Glomerular visceral epithelial cell (primary cell): ENCODE results near the gene ACOD1.
A peak's percentile ranks its signal among the peaks of the same experiment; 100 is the strongest.
"Not testable (repeated sequence)": the region's sequence is repeated elsewhere in the genome, so short reads cannot be mapped to it uniquely, and the experiment has no call there.

Experiments
- DNase-seq: peaks from one replicate; pipeline ENCODE4 v3.0.0-alpha.2; 2016; ENCODE audit errors: extremely low spot score

ACOD1 gene

DNA sequence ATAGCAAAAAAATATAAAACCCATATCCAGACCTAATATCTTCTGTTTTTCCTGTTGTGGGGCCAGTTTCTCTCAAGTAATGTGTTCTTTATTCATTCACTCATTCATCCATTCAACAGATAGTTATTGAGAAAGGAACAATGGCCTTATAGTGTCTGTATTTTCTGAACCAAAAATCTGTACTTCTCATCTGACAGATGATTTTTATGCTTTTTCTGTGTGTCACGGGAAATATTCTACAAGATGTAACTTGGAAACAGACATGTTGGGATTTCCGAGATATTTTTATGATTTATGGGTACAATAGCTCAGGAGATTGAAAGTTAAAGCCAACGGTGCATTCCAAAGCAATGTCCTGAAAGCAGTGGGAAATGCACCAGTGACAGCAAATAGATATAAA lies 5.7 kb downstream of the ACOD1 start:
- DNase-seq, result no peak

DNA sequence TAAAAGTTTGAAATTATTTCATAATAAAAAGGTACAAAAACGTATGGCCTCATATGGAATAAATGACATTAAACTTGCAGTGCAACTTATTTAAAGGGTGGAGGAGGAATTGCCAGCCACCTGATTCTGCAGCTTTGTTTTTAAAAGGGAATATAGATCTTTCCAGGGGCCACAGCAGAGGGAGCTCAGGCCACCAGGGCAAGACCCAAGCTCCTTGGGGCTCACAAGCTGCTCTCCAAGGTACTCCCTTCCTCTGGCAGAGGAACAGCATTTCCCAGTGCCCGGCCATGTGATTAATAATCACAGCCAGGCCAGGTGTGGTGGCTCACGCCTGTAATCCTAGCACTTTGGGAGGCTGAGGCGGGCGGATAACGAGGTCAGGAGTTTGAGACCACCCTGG lies 6.2 kb downstream of the ACOD1 start:
- DNase-seq, result no peak

DNA sequence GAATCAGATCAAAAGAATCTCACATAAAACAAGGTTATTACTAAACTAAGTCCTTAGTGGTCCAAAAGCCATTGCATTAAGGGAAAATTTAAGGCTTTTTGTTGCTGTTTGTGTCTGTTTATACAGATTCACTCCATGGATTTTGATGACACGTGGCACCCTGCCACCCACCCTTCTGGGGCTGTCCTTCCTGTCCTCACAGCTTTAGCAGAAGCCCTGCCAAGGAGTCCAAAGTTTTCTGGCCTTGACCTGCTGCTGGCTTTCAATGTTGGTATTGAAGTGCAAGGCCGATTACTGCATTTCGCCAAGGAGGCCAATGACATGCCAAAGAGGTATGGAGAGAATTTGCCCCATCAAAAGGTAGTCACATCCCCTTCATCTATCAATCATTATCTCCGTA lies 6.9 kb downstream of the ACOD1 start:
- no peak for DNase-seq

DNA sequence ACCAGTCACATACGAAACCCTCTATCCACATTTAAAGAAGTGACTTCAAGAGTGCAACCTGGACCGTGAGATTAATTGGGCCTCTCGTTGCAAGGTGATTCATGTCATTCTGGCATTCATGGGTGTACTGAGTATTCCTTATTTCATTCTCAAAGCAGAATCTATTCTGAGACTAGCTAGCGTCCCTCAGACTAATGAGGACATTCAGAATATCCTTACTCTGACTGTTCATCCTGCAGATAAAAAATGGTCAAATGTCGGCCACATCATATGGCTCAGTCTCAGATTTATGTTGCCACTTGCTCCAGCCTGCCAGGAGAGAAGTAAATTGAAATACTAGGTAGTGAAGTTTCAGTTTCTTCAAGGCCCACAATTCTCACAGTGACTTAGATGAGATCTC lies 7.3 kb downstream of the ACOD1 start:
- no peak for DNase-seq

DNA sequence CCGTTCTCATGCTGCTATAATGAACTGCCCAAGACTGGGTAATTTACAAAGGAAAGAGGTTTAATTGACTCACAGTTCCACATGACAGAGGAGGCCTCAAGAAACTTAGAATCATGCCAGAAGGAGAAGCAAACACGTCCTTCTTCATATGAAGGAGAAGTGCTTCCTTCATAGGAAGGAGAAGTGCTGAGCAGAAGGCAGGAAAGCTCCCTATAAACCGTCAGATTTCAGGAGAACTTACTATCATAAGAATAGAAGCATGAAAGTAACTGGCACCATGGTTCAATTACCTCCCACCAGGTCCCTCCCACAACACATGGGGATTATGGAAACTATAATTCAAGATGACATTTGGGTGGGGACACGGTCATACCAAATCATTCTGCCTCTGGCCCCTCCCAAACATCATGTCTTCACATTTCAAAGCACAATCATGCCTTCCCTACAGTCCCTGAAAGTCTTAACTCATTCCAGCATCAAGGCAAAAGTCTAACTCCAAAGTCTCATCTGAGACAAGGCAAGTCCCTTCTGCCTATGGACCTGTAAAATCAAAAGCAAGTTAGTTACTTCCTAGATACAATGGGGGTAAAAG lies 10.6 kb downstream of the ACOD1 start:
- no peak for DNase-seq

DNA sequence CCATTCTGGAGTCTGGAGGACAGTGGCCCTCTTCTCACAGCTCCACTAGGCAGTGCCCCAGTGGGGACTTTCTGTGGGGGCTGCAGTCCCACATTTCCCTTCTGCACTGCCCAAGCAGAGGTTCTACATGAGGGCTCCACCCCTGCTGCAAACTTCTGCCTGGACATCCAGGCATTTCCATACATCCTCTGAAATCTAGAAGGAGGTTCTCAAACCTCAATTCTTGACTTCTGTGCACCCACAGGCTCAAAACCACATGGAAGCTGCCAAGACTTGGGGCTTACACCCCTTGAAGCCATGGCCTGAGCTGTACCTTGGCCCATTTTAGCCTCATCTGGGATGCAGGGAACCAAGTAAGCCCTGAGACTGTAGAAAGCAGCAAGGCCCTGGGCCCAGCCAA lies 11.4 kb downstream of the ACOD1 start:
- DNase-seq, result not testable (repeated sequence)

DNA sequence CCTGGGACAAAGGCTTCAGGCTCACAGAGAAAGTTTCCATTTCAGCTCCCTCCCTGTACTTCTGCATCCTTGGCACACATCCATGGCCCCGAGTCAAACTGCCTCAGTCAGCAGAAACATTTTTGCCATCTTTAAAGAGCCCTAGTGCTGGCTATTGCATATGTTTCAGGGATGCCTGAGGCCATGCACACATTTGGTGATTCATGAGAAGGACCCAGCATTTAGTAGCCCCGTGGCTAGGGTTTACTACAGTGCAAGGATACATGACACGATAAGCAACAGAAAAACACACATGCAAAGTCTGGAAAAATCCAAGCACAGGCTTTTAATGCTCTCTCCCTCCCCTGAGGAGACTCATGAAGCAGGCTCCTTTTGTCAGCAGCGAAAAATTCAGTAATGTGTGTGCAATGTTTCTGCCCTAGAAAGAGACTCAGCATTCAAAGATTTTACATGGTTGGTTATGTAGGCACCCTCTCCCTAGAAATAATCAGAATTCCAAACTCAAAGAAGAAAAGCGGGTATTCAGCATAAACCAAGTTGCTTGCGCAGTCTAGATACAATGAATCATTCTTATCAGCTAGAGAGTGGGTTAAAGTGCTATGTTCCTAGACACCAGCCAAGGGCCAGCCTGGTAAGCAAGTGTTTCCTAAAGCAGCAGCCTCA lies 17.6 kb downstream of the ACOD1 start:
- no peak for DNase-seq

DNA sequence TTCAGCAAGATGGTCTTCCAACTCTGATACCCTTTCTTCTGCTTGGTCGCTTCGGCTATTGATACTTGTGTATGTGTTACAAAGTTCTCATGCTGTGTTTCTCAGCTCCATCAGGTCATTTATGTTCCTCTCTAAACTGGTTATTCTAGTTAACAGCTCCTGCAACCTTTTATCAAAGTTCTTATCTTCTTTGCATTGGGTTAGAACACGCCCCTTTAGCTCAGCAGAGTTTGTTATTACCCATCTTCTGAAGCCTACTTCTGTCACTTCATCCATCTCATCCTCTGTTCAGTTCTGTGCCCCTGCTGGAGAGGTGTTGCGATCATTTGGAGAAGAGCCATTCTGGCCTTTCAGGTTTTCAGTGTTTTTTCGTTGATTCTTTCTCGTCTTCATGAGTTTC lies 18.7 kb downstream of the ACOD1 start:
- DNase-seq, result no peak

DNA sequence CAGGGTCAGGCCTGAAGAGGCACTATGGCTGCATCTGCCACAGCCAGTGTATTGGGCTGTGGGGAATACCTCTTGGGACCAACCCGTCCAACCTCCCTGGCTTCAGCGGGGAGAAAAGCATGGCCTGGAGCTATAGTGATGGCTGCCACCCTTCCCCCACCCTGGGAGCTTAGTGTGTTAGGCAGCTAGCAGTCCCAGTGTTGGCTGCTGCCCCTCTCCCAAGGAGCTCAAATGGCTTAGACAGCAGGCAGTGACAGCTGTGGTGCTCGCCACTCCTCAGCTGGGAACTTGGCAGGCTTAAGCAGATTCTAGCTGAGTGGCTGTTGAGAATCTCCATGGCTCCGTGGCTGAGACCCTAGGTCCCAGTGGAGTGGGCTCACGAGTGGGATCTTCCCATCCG lies 19.7 kb downstream of the ACOD1 start:
- DNase-seq, result no peak

DNA sequence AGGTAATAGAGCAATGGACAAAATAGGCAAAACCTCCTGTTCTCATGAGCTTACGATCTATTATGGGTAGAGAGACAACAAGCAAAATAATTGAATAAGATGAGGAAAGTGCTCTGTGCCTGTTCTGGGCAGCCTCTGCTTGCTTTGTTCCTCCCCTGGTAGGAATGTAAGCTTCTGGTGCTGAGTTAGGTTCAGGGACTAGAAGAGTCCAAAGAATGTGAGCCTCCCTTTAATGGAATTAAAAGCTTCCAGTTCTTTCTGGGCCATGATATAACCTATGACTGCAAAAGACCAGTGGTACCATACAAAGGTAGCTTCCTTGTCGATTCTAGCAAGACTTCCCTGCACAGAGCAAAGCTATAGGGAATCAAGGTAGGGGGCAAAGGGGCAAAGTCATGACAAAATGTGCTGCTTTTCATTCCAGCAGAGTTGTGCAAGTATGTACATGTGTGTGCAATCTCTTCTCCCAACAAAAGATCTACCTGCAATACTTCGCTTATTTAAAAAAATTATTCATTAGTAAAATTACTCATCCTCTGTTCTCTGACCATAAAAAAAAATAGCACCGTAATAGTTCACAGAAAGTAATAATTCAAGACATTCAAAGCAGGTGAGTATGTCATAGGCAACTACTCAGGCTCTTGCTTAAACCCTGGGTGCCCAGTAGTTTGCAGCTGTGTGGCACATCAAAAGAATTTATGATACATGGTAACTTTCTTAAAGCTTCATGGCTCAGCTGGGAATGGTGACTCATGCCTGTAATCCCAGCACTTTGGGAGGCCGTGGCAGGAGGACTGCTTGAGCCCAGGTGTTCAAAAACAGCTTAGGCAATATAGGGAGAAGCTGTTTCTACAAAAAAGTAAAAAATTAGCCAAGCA lies 21.4 kb downstream of the ACOD1 start:
- no peak for DNase-seq

DNA sequence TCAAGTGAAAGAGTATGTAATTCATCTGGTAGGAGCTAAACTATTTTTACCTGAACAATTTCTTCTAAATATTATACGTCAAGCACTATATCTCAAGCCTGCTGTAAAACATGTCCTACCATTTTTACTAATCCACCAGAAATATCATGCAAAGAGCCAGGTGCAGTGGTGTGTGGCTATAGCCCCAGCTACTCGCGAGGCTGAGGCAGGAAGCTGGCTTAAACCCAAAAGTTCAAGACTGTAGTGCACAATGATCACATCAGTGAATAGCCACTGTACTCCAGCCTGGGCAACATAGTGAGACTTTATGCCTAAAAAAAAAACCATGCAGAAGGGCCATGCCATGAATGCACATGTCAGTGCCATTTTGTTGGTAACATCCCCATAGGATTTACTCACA lies 22.9 kb downstream of the ACOD1 start:
- no peak for DNase-seq

DNA sequence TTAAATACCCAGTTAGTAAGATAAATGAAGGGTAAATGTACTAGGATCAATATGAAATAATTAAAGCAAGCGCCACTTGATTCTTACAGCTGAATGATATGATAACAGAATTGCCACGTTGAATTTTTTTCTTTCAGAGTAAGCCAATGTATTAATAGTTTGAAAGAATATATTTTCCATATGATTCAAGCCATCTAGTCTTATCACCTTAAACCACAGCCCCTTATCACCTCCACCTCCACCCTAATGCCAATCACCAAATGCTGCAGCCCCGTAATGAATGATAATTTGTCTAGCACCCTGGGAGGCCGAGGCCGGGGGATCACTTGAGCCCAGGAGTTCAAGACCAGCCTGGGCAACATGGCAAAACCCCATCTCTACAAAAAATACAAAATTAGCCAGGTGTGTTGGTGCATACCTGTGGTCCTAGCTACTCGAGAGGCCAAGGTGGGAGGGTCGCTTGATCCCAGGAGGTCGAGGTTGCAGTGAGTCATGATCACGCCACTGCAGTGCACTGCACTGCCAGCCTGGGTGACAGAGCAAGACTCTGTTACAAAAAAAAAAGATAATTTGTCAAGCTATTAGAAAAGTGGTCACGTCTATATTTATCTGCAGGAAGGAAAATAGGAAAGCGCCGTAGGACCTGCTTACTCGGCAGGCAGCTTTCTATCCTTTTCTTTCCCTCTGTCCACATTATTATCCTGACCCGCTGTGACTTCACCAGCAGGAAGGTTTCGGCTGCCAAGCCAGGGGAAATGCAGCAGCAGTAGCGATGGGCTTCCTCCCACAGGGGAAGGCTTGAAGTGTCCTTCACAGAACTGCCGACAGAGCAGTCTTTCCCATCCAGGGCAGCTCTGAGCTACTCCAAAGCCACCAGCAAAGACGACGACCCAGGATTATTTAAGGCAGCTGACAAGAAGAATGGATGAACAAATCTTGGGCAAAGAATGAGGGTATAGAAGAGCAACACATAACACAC lies 23.8 kb downstream of the ACOD1 start:
- DNase-seq, result no peak

DNA sequence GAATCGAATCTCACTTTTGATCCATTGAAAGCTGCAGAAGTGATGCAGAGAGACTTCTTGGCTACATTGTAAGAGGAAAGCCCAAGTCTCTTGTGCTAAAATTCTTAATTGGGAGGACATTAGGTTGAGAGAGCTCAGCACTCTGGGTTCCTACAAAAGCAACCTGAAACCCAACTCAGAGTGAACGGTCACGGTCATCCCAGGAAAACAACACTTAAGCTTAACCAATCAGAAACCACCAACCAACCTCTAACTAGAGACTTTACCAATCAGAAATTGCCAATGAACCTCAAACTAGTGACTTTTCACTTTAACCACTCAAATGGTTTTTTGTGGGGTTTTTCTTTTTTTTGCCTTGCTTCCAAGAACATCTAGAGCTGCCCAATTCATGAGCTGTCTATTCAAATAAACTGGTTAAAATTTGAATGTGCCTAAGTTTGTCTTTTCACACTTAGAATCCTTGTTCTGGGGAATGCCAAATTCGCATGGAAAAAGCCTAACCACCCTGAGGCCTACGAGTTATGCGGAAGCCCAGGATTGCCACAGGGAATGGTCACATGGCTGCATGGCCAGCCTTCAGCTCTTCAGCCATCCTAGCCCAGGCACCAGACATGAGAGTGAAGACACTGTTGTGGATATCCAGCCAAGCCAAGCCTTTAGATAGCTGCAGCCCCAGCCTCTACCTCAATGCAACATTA lies 25.8 kb downstream of the ACOD1 start:
- DNase-seq, result no peak

DNA sequence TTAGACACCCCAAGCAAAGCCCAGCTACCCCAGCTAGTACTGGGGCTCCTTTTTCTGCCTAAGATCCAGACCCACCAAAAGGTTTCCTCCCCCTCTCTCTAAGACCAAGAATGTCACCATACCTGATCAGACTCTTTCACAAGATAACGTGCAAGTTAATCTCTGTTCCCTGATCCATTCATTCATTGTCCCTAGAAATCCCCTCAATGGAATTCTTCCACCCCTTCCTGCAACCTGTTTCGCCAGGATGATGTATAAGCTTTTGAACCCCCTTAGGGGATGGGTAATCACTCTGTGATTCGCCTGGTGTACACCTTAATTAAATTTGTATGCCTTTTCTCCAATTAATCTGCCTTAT lies 26.3 kb downstream of the ACOD1 start:
- no peak for DNase-seq

DNA sequence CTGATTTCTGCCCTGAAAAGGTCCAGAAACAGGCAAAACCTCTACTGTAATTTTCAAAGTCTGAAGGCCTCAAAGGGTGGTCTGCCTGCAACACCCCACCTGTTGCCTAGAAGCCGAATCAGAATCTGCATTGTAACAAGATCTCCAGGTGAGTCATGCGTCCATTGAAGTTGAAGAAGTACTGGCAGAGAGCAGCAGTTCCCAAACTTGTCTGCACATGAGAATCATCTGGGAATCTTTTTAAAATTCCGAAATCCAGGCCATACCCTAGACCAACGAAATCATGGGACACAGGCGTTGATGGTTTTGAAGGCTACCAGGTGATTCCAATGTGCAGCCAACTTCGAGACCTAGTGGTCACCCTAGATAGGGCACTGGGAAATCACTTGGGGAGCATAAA lies 27.6 kb downstream of the ACOD1 start:
- no peak for DNase-seq

DNA sequence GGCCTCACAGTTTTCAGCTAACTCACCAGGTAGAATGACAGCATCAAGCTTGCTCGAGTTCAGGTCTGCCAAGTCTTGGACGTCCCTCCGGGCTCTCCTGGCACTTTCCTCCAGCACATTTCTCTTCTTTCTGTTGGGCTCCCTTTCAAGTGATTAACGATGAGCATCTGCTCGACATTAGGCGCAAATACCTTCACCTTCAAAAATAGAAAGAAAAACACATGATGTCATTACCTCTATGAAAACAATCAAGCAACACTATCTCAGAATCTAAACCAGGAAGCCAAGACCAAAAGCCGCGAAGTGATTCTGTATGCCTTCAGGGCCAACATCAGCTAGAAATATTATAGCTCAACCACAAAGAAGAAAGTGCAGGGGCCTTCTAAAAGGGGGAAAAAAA lies 28.2 kb downstream of the ACOD1 start:
- DNase-seq, result no peak

DNA sequence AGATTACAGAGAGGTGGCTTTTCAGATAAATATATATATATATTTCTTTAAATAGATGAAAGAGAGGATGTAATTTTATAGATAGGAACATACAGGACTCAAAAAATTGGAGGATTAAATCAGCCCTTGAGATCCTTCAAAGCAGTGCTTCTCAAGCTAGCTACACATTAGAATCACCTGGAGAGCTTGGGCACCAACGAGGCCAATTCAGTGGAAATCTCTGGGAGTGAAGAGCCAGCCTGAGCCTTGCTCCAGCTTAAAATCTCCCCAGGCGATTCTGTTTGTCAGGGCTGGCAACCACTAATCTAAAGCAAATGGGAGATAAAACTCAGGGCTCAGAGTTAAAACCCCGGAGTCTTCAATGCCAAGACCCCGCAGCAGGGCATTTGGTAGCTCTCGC lies 28.6 kb downstream of the ACOD1 start:
- DNase-seq, result no peak

DNA sequence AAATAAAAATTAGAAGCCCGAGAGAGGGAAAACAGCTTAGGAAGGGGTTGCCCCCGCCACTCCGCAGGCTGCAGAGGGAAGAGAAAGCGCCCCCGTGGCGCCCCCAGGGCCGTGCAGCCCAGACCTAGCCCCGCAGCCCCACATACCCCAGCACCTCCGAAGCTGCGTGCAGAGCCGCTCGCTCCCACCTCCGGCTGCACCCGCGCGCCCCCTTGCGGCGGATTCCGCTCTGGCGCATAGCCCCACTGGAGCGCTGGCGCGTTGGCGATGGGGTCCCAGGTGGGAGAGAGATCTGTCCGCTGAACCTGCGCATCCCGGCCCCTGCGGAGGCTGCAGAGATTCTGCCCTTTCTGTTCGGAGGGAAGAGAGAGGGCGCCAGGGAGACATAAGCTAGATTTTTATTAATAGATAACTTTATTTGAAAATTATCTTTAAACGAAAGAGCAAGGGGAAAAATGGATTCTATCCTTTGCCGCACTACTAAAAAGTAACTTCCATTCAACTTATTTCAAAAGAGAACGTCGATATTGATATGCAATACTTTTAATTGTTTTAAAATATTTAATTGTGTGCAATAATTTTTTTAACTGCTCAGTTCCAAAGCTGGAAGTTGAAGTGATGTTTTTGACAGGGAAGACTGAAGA lies 31.9 kb downstream of the ACOD1 start:
- DNase-seq, result peak; percentile 67

DNA sequence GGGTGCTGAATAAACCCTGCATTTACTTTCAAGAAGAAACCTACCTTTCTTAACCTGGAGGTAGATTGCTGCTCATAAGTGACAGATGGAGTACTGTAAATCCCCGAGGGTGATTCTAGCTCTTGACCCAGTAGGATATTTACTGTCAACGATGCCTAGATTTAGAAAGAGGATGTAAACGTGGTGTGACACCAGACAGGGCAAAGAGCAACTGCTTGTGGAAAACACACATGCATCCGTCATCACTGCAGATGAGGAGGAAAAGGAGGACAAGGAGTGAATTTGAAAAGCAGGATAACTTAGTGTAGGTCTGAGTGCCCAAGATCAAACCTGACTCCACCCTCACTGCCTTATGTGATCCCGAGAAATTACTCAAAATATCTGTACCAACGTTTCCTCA lies 33.8 kb downstream of the ACOD1 start:
- DNase-seq, result no peak

DNA sequence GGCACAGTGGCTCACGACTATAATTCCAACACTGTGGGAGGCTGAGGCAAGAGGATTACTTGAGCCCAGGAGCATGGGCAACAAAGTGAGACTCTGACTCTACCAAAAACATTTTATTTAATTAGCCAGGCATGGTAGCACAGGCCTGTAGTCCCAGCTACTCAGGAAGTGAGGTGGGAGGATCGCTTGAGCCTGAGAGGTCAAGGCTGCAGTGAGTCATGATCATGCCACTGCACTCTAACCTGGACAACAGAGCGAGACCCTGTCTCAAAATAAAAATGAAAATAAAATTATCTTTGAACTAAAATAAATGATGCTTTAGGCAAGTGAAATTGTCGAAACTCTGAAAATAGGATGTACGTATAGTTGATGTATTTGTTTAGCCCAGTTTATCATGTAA lies 35.4 kb downstream of the ACOD1 start:
- DNase-seq, result no peak

DNA sequence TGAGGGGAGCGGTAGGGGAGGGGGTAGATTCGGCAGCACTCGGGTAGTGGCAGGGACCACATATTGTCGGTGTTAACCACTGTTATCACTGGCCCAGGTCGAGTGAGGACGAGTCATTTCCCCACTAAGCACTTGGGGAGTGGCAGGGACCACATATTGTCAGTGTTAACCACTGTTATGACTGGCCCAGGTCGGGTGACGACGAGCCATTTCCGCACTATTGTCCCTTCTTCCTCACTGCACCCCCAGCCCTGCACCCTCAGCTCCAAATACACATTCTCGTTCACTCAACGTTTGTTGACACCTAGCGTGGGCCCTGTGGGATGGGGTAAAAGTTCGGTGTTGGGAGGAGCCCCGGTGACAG lies 43.1 kb downstream of the ACOD1 start:
- no peak for DNase-seq
